ENCODE results near the gene SPATA13. TPM values are rescaled to one million over a fixed set of nuclear protein-coding genes. Genes with fewer than 3 reads are reported as not detected.
"Not testable (repeated sequence)": the region's sequence is repeated elsewhere in the genome, so short reads cannot be mapped to it uniquely, and the experiment has no call there.

Gene SPATA13
- total and polyA plus RNA-seq, 2 donors (not counting 3 experiments of a cell fraction or from before 2014, with no cell fraction given) = 6.6 to 12.9 TPM

- no peak overlapping the region for H3K27ac ChIP-seq (ENCODE audit: insufficient read depth, low read depth, low read length)
- DNase-seq (ENCODE audit: low read depth, low spot score) (no peak), FAIRE-seq (no peak)
- TF ChIP-seq MYC (IDR thresholded peaks at IDR 0.05; ENCODE audit: low read depth, low read length) (no peak), JUN (IDR thresholded peaks at IDR 0.05; ENCODE audit: borderline replicate concordance, insufficient read depth, insufficient read length, low read depth) (no peak)
- dilution Hi-C loops (cut with MboI; ENCODE audit: extremely low pct_ligation_motif_present, low sequenced_read_pairs) = no loop called here
- no peaks in the 10 kb centered on the region for H3K27me3 ChIP-seq (ENCODE audit: control insufficient read depth in 2 of 2, insufficient read depth in 2 of 2, low read length in 2 of 2)
- H3K79me2 ChIP-seq (ENCODE audit: control insufficient read depth, insufficient read depth, low read length) = peaks cover 2% of the 10 kb centered on the region
- no peak overlapping the region for H3K4me3 ChIP-seq (replicated peaks in 1 of 3; ENCODE audit: insufficient read depth in 1 of 3, low read depth in 1 of 3, low read length in 3 of 3)
- ChIA-PET POLR2A (no interaction called here), CTCF (interaction anchor here (0.7 to 1.9 kb wide), 5 partner anchors 42 to 282 kb away, joined by 3 to 12 read pairs (median 4); no protein-coding TSS in a partner anchor)
- no peak overlapping the region for H3K9ac ChIP-seq (replicated peaks; ENCODE audit: extremely low read depth, insufficient read depth, low read length)
- H3K9me1 ChIP-seq (replicated peaks; ENCODE audit: control insufficient read depth, extremely low read depth, insufficient read depth, low read length) = no peaks in the 10 kb centered on the region
- H4K20me1 ChIP-seq (replicated peaks; ENCODE audit: control insufficient read depth, extremely low read depth, insufficient read depth, low read length) = no peaks in the 10 kb centered on the region
- H3K4me1 ChIP-seq (ENCODE audit: control insufficient read depth, extremely low read depth, insufficient read depth, low read length) = peaks cover 9% of the 10 kb centered on the region
- H3K4me2 ChIP-seq (ENCODE audit: insufficient read depth, low read length) = no peak overlapping the region
- no peaks in the 10 kb centered on the region for H3K36me3 ChIP-seq (ENCODE audit: control insufficient read depth in 2 of 2, extremely low read depth in 1 of 2, insufficient read depth in 2 of 2, low read length in 2 of 2)
- no TSS peak for BruUV-seq (replicated peaks)
- H2AFZ ChIP-seq (ENCODE audit: low read depth, low read length) = no peak overlapping the region
- intact Hi-C loops (cut with micrococcal nuclease) = no loop called here
- H3K9me3 ChIP-seq (replicated peaks; ENCODE audit: control insufficient read depth, insufficient read depth, low read length) = no peaks in the 10 kb centered on the region
Measured at GRCh38 chr13:24203273-24203672, 42.8 kb downstream of the SPATA13 start.

- no peaks in the 10 kb centered on the region for H3K9me3 ChIP-seq (replicated peaks; ENCODE audit: control insufficient read depth, insufficient read depth, low read length)
- DNase-seq (ENCODE audit: low read depth, low spot score) = peak; percentile 42
- H3K79me2 ChIP-seq (ENCODE audit: control insufficient read depth, insufficient read depth, low read length) = peaks cover 3% of the 10 kb centered on the region
- H3K27me3 ChIP-seq (ENCODE audit: control insufficient read depth in 2 of 2, insufficient read depth in 2 of 2, low read length in 2 of 2) = no peaks in the 10 kb centered on the region
- dilution Hi-C loops (cut with MboI; ENCODE audit: extremely low pct_ligation_motif_present, low sequenced_read_pairs) (no loop called here), intact Hi-C loops (cut with micrococcal nuclease) (no loop called here)
- H3K9me1 ChIP-seq (replicated peaks; ENCODE audit: control insufficient read depth, extremely low read depth, insufficient read depth, low read length) = no peaks in the 10 kb centered on the region
- TF ChIP-seq GATA2 (IDR thresholded peaks at IDR 0.05; ENCODE audit: insufficient read depth, insufficient read length, low read depth, low read length) (no peak), POLR2AphosphoS5 (IDR thresholded peaks at IDR 0.05; ENCODE audit: insufficient read depth, low read depth, low read length) (no peak), POLR2A (IDR thresholded peaks at IDR 0.05; ENCODE audit: low read depth, low read length) (no peak), JUN (IDR thresholded peaks at IDR 0.05; ENCODE audit: borderline replicate concordance, insufficient read depth, insufficient read length, low read depth) (no peak), CTCF (IDR thresholded peaks at IDR 0.05; ENCODE audit: extremely low read depth in 1 of 2, insufficient read depth in 1 of 2, low read depth in 1 of 2, low read length in 2 of 2) (no peak), MAX (IDR thresholded peaks at IDR 0.05; ENCODE audit: insufficient read depth, insufficient read length) (no peak), FOS (IDR thresholded peaks at IDR 0.05; ENCODE audit: borderline replicate concordance, insufficient read depth, low read length) (no peak), MYC (IDR thresholded peaks at IDR 0.05; ENCODE audit: low read depth, low read length) (no peak)
- H3K4me3 ChIP-seq (replicated peaks in 1 of 3; ENCODE audit: insufficient read depth in 1 of 3, low read depth in 1 of 3, low read length in 3 of 3) = no peak overlapping the region
- H3K4me1 ChIP-seq (ENCODE audit: control insufficient read depth, extremely low read depth, insufficient read depth, low read length) = peaks cover 15% of the 10 kb centered on the region
- no peak overlapping the region for H3K27ac ChIP-seq (ENCODE audit: insufficient read depth, low read depth, low read length)
- peak overlapping the region; percentile 17 for H3K4me2 ChIP-seq (ENCODE audit: insufficient read depth, low read length)
- H3K9ac ChIP-seq (replicated peaks; ENCODE audit: extremely low read depth, insufficient read depth, low read length) = no peak overlapping the region
- ChIA-PET CTCF (interaction anchor here (0.7 to 1.9 kb wide), 6 partner anchors 42 to 282 kb away, joined by 3 to 12 read pairs (median 4); no protein-coding TSS in a partner anchor), POLR2A (no interaction called here)
- no peaks in the 10 kb centered on the region for H3K36me3 ChIP-seq (ENCODE audit: control insufficient read depth in 2 of 2, extremely low read depth in 1 of 2, insufficient read depth in 2 of 2, low read length in 2 of 2)
- no peak overlapping the region for H2AFZ ChIP-seq (ENCODE audit: low read depth, low read length)
- no peaks in the 10 kb centered on the region for H4K20me1 ChIP-seq (replicated peaks; ENCODE audit: control insufficient read depth, extremely low read depth, insufficient read depth, low read length)
- FAIRE-seq = peak; percentile 55
- no TSS peak for BruUV-seq (replicated peaks)
Measured at GRCh38 chr13:24203811-24204210, 43.3 kb downstream of the SPATA13 start.

GRCh38 chr13:24205076-24205475 lies 44.6 kb downstream of the SPATA13 start:
- H3K9ac ChIP-seq (replicated peaks; ENCODE audit: extremely low read depth, insufficient read depth, low read length); POLR2A ChIA-PET; H3K9me1 ChIP-seq (replicated peaks; ENCODE audit: control insufficient read depth, extremely low read depth, insufficient read depth, low read length); CTCF ChIA-PET; intact Hi-C loops (cut with micrococcal nuclease); FAIRE-seq; H3K4me2 ChIP-seq (ENCODE audit: insufficient read depth, low read length); H2AFZ ChIP-seq (ENCODE audit: low read depth, low read length); H3K9me3 ChIP-seq (replicated peaks; ENCODE audit: control insufficient read depth, insufficient read depth, low read length); DNase-seq (ENCODE audit: low read depth, low spot score); H3K4me3 ChIP-seq (replicated peaks in 1 of 3; ENCODE audit: insufficient read depth in 1 of 3, low read depth in 1 of 3, low read length in 3 of 3); BruUV-seq (replicated peaks); H4K20me1 ChIP-seq (replicated peaks; ENCODE audit: control insufficient read depth, extremely low read depth, insufficient read depth, low read length); dilution Hi-C loops (cut with MboI; ENCODE audit: extremely low pct_ligation_motif_present, low sequenced_read_pairs); H3K36me3 ChIP-seq (ENCODE audit: control insufficient read depth in 2 of 2, extremely low read depth in 1 of 2, insufficient read depth in 2 of 2, low read length in 2 of 2); H3K27ac ChIP-seq (ENCODE audit: insufficient read depth, low read depth, low read length); H3K27me3 ChIP-seq (ENCODE audit: control insufficient read depth in 2 of 2, insufficient read depth in 2 of 2, low read length in 2 of 2): not testable (repeated sequence)
- Histone ChIP-seq H3K4me1 (ENCODE audit: control insufficient read depth, extremely low read depth, insufficient read depth, low read length) (peaks cover 17% of the 10 kb centered on the region), H3K79me2 (ENCODE audit: control insufficient read depth, insufficient read depth, low read length) (peaks cover 12% of the 10 kb centered on the region)

Data from endothelial cell of umbilical vein (primary cell).